Measurements from ENCODE around the gene ZNF155. TPM values are rescaled to one million over a fixed set of nuclear protein-coding genes. Genes with fewer than 3 reads are reported as not detected.

The ZNF155 gene
- total and polyA plus RNA-seq, 12 donors, result 1.5 to 9.1 (median 6.9) TPM

GRCh38 chr19:44019498-44019897, 35.5 kb downstream of the ZNF155 start:
- Histone ChIP-seq H3K27ac (no peak overlapping the region), H3K9me3 (peaks cover 0 to 47% (median 7%) of the 10 kb centered on the region in 11 donors), H3K4me1 (peaks cover 0 to 1% (median 0%) of the 10 kb centered on the region in 9 donors), H3K36me3 (no peaks in the 10 kb centered on the region), H3K27me3 (no peaks in the 10 kb centered on the region), H3K4me3 (no peak overlapping the region)
- ATAC-seq, result no peak
- intact Hi-C loops (cut with DNase I), result no loop called here
- DNase-seq, result no peak
- TF ChIP-seq, protein P1, sequence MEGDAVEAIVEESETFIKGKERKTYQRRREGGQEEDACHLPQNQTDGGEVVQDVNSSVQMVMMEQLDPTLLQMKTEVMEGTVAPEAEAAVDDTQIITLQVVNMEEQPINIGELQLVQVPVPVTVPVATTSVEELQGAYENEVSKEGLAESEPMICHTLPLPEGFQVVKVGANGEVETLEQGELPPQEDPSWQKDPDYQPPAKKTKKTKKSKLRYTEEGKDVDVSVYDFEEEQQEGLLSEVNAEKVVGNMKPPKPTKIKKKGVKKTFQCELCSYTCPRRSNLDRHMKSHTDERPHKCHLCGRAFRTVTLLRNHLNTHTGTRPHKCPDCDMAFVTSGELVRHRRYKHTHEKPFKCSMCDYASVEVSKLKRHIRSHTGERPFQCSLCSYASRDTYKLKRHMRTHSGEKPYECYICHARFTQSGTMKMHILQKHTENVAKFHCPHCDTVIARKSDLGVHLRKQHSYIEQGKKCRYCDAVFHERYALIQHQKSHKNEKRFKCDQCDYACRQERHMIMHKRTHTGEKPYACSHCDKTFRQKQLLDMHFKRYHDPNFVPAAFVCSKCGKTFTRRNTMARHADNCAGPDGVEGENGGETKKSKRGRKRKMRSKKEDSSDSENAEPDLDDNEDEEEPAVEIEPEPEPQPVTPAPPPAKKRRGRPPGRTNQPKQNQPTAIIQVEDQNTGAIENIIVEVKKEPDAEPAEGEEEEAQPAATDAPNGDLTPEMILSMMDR (IDR thresholded peaks at IDR 0.05), result no peak
- 41 to 42% methylated on average over 2 of the region's 2 CpGs for WGBS, 2 donors

DNA sequence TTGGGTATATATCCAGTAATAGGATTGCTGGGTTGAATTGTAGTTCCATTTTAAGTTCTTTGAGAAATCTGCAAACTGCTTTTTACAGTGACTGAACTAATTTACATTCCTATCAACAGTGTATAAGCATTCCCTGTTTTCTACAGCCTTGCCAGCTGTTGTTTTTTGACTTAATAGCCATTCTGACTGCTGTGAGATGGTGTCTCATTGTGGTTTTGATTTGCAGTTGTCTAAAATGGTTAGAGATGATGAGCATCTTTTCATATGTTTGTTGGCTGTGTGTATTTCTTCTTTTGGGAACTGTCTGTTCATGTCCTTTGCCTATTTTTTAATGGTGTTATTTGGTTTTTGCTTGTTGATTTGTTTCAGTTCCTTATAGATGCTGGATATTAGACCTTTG, 37.2 kb downstream of the ZNF155 start:
- H3K9me3 ChIP-seq, result peaks cover 0 to 30% (median 0%) of the 10 kb centered on the region in 11 donors
- intact Hi-C loops (cut with DNase I), result no loop called here
- no peak for ATAC-seq
- DNase-seq, result no peak
- no peaks in the 10 kb centered on the region for H3K27me3 ChIP-seq
- H3K4me1 ChIP-seq, result peaks cover 0 to 12% (median 9%) of the 10 kb centered on the region in 9 donors
- no peaks in the 10 kb centered on the region for H3K36me3 ChIP-seq
- TF ChIP-seq, protein P1 (IDR thresholded peaks at IDR 0.05), result no peak
- H3K4me3 ChIP-seq, result no peak overlapping the region
- no peak overlapping the region for H3K27ac ChIP-seq

GRCh38 chr19:44024900-44025216, 40.9 kb downstream of the ZNF155 start:
- Histone ChIP-seq H3K27ac (peak overlapping the region in 9 of 10 donors; percentile 58 to 85 (median 76)), H3K4me1 (peaks cover 0 to 13% (median 11%) of the 10 kb centered on the region in 9 donors), H3K4me3 (peak overlapping the region; percentile 63 to 89 (median 81)), H3K9me3 (peaks cover 0 to 42% (median 14%) of the 10 kb centered on the region in 11 donors), H3K36me3 (peaks cover 0 to 34% (median 32%) of the 10 kb centered on the region in 9 donors), H3K27me3 (no peaks in the 10 kb centered on the region)
- 41 to 44% methylated on average over 4 of the region's 4 CpGs for WGBS, 2 donors
- intact Hi-C loops (cut with DNase I), result loop anchor here in 2 of 10 donors (2.0 kb wide), 1 partner anchor 22 kb away; the partner anchor contains the start of gene ZNF230 (in 2 of the 2)
- peak in 3 of 8 donors; percentile 23 to 40 (median 27) for ATAC-seq
- TF ChIP-seq, protein P1 (IDR thresholded peaks at IDR 0.05), result no peak
- DNase-seq, result no peak

GRCh38 chr19:44025217-44025936, 41.4 kb downstream of the ZNF155 start, which contains the start of gene ZNF222:
ZNF222 (plus strand) TSS chr19:44025379; CDS start chr19:44025437, 58 bp downstream.
- DNase-seq, result peak; percentile 76 to 89
- TF ChIP-seq, protein P1 (IDR thresholded peaks at IDR 0.05), result no peak
- Histone ChIP-seq H3K4me1 (peaks cover 0 to 13% (median 11%) of the 10 kb centered on the region in 9 donors), H3K27me3 (no peaks in the 10 kb centered on the region), H3K9me3 (peaks cover 0 to 43% (median 20%) of the 10 kb centered on the region in 11 donors), H3K36me3 (peaks cover 0 to 39% (median 38%) of the 10 kb centered on the region in 9 donors), H3K27ac (peak within 1 kb of the TSS in 9 of 10 donors; percentile 58 to 85 (median 76)), H3K4me3 (peak within 1 kb of the TSS; percentile 63 to 89 (median 81))
- ATAC-seq, result peak; percentile 97 to 100 (median 99)
- intact Hi-C loops (cut with DNase I), result loop anchor here in 2 of 10 donors (2.0 kb wide), 1 partner anchor 23 kb away; the partner anchor contains the start of gene ZNF230 (in 2 of the 2)
- 1% methylated on average over 37 of the region's 37 CpGs for WGBS, 2 donors
